CD4-positive, alpha-beta T cell treated with Interleukin-1 beta for 1 hour (primary cell): ENCODE results near the gene PRKN.
"Not testable (repeated sequence)": the region's sequence is repeated elsewhere in the genome, so short reads cannot be mapped to it uniquely, and the experiment has no call there.

ENCODE experiments used
- DNase-seq, 2 donors: peaks; one replicate each; pipeline ENCODE4 v3.0.0-alpha.2; 2020 to 2022

Gene PRKN

GRCh38 chr6:162710419-162710818 lies 17.1 kb downstream of the PRKN start:
- DNase-seq, result no peak

DNA sequence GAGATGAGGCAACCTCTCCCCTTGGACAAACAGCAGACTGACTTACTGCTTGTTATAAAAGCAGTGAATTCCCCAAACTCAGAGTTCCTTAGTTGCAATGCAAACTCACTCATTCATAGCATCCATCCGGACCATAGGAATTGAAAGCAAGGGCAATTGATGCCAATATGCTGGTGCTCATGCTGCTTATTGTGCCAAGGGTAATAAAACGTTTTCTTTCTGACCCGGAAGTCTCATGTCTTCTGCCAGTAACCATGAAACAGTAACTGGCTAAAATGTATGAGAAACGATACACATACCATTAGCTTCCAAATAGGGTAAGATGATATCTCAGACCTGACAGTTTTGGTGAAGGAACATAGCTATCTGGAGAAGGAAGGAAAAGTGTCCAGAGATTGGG lies 18.1 kb downstream of the PRKN start:
- no peak for DNase-seq

GRCh38 chr6:162708971-162709370 lies 18.6 kb downstream of the PRKN start:
- DNase-seq, result no peak

DNA sequence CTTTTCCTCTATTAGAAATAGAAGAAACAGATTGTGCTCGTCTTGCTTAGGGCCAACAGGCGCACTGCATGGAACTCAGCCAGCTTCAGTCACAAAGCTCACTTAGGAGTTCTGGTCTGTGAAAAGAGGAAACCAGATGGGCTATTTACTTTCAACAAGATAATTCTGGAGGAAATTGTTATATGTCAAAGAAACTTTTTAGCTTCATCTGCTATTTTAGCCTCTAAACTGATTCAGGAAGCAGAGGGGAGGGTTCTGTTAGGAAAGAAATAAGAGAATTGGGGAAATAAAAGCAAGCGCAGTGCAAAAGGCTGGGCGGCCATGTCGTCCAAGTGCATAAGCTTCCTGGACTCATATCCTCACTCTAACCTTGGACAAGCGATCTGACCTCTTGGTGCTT lies 21.3 kb downstream of the PRKN start:
- DNase-seq, result no peak

DNA sequence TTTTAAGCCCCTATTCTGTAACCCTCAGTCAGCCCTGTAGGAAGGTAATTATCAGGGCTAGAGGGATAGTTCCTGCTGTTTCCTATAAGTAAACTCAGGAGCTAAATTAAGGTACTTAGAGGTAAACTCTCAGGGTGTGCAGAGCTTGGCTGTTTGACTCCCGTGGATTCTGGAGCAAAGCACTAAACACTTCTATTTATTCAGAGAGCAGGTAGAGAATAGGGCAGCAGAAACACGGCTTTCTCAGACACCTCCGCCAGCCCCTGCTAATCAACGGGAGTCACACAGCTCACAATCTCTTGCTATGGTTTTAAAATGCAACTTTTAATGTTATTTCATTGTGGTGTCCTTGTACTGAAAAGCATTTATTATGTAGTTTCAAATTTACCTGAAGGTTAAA lies 21.8 kb downstream of the PRKN start:
- DNase-seq, result no peak

DNA sequence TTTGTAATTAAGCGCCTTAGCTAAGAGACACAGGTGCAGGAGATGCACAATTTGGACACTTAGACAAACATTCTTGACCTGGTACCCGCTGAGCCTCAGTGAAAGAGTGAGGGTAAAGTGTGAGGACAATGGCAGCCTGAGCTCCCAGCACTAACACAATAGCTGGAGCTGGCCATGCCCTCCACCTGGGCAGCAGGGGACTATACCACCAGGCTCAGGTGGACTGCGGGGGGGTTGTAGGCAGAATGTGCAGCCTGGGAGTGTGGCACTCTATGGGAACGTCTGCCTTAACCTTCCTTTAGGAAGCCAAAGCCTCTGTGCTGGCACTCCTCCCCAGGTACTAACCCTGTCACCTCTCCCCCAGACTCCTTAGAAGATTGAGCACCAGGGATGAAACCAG lies 23.6 kb downstream of the PRKN start:
- no peak for DNase-seq

GRCh38 chr6:162702446-162702845 lies 25.1 kb downstream of the PRKN start:
- no peak for DNase-seq

DNA sequence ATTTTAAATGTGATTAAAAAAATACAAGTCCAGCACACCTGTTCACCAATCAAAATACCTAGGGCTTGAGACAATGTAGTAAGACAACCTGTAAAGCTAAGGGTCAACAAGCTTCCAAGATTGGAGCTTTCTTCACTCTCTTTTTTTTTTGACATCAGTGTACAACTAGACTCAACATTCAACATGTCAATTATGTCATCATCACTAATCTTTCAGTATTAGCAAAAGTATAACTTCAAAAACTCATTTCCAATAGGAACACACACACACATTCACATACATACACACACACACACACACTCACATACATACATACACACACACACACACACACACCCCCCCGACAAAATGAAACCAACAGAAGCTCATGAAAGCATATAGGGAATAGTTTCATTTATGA lies 26.0 kb downstream of the PRKN start:
- no peak for DNase-seq

DNA sequence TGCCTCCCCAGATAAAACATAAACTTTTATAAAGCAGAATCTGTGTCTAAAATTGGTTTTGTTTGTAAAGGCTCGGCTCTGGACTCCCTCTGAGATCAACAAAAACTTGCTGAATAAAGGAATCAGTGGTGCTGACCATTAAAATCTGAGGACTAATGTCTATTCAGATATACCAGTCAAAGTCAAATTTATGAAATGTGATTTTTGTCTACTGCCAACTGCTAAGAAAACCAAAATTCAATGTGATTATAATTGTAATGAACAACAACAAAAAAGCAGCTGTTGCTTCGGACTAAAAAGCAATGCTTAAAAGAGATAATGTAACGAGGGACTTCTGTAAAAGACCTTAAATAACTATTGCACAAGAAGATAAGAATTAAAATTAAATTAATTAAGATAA lies 26.6 kb downstream of the PRKN start:
- no peak for DNase-seq

DNA sequence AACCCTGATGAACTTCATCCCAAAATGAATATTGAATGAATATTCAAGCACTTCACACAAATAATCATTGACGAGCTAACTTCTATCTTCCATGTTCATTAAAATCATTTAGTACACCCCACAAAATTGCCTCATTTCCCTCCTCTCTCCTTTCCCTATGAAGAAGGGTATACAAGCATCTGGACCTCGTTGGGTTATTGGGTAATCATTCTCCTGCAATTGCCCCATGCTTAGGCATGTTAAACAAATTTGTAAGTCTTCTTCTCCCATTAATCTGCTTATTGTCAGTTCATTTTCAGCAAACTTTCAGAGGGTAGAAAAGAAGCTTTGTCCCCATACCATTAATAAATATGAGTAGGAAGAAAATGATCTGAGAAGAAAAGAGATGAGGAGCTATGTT lies 27.6 kb downstream of the PRKN start:
- DNase-seq, result no peak

DNA sequence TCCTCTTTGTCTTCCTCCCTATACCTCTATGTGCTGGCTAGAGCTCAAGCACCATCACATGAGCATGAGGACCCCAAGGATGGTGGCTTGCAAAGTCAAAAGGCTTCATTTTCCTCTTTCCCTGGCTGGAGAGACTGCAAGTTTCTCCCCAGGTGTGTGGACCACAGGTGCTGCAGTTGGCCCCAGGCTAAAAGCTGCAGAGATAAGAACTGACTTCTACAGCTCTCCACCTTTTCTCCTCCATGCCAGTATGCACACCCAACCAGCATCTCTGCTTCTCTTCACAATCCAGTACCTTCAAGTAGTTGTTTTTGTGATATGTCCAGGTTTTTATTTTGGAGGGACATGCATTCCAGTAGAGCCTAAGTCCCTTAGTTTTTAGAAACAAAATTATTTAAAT lies 29.1 kb downstream of the PRKN start:
- DNase-seq, result no peak

DNA sequence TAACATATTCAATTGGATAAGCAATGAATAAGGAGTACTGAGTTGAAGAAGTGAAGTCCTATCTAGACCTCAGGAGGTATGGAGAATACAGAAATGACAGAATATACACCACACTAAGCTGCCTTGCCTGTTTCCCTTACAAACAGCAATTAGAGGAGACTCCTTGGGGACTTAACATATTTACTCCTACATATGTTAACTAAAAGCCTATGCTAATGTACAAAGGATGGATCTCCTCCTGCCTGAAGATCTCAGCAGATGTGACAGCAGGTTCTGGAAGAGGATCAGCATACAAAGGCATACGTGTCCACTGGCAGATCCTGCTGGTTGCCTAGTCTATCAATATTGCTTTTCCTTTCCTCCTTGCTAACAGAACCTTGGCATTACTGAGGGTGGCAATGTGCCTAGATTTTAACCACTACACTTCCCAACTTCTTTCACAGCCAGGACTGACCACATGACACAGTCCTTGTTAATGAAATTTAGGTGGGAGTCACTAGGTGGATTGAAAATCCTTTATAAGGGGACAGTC lies 29.6 kb downstream of the PRKN start:
- no peak for DNase-seq

- no peak for DNase-seq
Measured at GRCh38 chr6:162690158-162690557, 37.4 kb downstream of the PRKN start.

DNA sequence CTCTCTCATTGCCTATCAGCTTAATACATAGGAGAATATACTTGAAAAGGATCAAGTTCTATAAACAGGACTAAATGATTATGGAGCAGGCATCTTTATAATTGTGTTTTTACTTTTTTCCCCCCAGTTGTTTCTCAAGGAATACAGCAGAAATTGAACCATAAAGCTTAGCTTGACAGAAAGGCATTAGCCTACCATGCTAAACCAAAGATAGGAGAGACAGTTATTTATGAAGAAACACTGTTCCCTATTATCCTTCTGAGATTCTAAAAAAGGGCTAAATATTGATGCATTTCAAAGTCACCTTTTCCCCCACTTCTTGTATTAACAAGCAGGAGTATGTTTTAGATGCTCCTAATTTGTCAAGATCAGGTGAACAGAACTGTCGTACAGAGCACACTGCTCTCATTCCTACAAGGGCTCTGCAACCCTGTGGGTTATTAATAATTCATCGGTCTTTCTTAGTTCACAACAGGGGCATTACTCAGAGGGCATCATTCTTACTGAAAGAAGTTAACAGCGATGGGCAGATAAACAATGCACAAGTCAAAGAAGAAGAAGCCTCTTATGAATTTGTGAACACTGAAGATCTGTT lies 38.7 kb downstream of the PRKN start:
- DNase-seq, result no peak

- no peak for DNase-seq
Measured at GRCh38 chr6:162685586-162685985, 42.0 kb downstream of the PRKN start.

- no peak for DNase-seq
Measured at GRCh38 chr6:162684961-162685360, 42.6 kb downstream of the PRKN start.

- DNase-seq, result no peak
Measured at GRCh38 chr6:162684052-162684451, 43.5 kb downstream of the PRKN start.

- DNase-seq, result no peak
Measured at GRCh38 chr6:162683135-162683534, 44.4 kb downstream of the PRKN start.

- no peak for DNase-seq
Measured at GRCh38 chr6:162681447-162681846, 46.1 kb downstream of the PRKN start.

DNA sequence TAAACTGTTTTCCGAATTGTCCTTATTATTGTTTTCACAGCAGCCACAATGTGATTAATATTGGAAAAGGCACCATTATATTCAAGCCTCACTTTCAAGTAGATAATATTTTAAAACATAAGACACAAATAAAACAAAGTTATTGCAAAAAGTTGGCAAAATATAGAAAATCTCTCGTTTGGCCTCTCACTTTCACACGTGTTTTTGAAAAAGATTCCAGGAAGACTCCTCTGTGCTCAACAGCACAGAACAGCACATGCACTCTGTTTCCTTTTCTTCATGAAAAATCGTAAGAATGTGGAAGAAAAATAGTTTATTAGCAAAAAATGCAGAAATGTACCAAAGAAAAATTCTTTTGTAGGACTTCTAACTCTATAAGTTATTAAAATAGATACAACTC lies 46.7 kb downstream of the PRKN start:
- DNase-seq, result no peak

DNA sequence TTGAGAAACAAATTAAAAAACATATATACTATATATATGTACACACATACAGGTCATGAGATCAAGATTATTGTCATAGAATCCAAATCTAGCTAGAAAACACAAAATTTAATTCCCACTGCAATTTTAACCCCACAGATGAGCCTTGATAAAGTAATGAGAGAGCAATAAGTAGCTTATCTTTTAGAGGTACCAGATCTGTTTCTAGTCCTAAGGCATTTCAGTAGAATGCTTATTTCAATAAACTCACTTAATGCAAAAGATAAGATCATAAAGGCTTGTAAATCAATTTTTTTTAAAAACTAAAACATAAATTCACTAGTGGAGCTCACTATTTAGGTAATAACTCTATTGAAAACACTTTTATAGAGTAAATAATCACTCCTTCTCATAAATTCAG lies 47.2 kb downstream of the PRKN start:
- DNase-seq, result no peak

GRCh38 chr6:162679681-162680080 lies 47.9 kb downstream of the PRKN start:
- DNase-seq, result no peak

DNA sequence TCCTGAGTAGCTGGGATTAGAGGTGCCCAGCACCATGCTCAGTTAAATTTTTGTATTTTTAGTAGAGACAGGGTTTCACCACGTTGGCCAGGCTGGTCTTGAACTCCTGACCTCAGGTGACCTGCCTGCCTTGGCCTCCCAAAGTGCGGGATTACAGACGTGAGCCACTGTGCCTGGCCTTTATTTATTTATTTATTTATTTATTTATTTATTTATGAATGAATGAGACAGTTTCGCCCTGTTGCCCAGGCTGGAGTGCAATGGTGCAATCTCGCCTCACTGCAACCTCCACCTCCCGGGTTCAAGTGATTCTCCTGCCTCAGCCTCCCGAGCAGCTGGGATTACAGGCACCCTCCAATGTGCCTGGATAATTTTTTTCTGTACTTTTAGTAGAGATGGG lies 48.7 kb downstream of the PRKN start:
- DNase-seq, result not testable (repeated sequence)

GRCh38 chr6:162675503-162675902 lies 52.1 kb downstream of the PRKN start:
- no peak for DNase-seq

- no peak for DNase-seq
Measured at GRCh38 chr6:162674452-162674851, 53.1 kb downstream of the PRKN start.
